ENCODE data around the gene ARHGAP22.

ARHGAP22 gene

GRCh38 chr10:48508791-48509772, 95.8 kb downstream of the ARHGAP22 start:
- intact Hi-C loops (cut with DNase I; ENCODE audit: low total_unique reads), result no loop called here
- H3K4me3 ChIP-seq, result no peak overlapping the region
- TF ChIP-seq CTCF (IDR thresholded peaks at IDR 0.05), result no peak
- H3K9me3 ChIP-seq, result peaks cover 0 to 3% (median 2%) of the 10 kb centered on the region in 3 donors
- H3K36me3 ChIP-seq, result no peaks in the 10 kb centered on the region
- H3K27me3 ChIP-seq, result no peaks in the 10 kb centered on the region
- no peaks in the 10 kb centered on the region for H3K4me1 ChIP-seq
- DNase-seq, result no peak
- no peak overlapping the region for H3K27ac ChIP-seq

GRCh38 chr10:48507933-48508790, 96.7 kb downstream of the ARHGAP22 start:
- TF ChIP-seq CTCF (IDR thresholded peaks at IDR 0.05), result no peak
- no peak overlapping the region for H3K4me3 ChIP-seq
- H3K9me3 ChIP-seq, result no peaks in the 10 kb centered on the region
- H3K27me3 ChIP-seq, result no peaks in the 10 kb centered on the region
- intact Hi-C loops (cut with DNase I; ENCODE audit: low total_unique reads), result no loop called here
- H3K36me3 ChIP-seq, result no peaks in the 10 kb centered on the region
- H3K27ac ChIP-seq, result no peak overlapping the region
- DNase-seq, result peak in 1 of 2 donors; percentile 54
- no peaks in the 10 kb centered on the region for H3K4me1 ChIP-seq

DNA sequence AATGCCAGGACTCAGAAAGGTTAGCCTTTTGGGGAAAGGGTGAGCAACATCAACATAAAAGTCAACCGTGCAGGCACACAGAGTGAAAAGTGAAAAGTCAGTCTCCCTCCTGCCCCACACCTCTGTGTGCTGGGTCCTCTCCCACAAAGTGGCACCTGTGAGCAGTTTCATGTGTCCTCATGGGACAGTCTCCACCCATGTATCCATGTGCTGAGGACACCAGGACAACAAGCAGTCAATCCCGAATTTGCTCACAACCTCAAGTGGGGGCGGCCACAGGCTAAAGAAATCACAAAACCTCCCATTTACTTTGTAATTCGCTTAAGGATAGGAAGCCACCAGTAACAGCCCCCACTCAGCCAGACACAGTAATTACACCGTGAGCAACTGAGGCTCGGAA, 97.4 kb downstream of the ARHGAP22 start:
- no peaks in the 10 kb centered on the region for H3K9me3 ChIP-seq
- intact Hi-C loops (cut with DNase I; ENCODE audit: low total_unique reads), result no loop called here
- H3K36me3 ChIP-seq, result no peaks in the 10 kb centered on the region
- no peaks in the 10 kb centered on the region for H3K27me3 ChIP-seq
- TF ChIP-seq CTCF (IDR thresholded peaks at IDR 0.05), result no peak
- no peaks in the 10 kb centered on the region for H3K4me1 ChIP-seq
- no peak overlapping the region for H3K4me3 ChIP-seq
- no peak for DNase-seq
- no peak overlapping the region for H3K27ac ChIP-seq

DNA sequence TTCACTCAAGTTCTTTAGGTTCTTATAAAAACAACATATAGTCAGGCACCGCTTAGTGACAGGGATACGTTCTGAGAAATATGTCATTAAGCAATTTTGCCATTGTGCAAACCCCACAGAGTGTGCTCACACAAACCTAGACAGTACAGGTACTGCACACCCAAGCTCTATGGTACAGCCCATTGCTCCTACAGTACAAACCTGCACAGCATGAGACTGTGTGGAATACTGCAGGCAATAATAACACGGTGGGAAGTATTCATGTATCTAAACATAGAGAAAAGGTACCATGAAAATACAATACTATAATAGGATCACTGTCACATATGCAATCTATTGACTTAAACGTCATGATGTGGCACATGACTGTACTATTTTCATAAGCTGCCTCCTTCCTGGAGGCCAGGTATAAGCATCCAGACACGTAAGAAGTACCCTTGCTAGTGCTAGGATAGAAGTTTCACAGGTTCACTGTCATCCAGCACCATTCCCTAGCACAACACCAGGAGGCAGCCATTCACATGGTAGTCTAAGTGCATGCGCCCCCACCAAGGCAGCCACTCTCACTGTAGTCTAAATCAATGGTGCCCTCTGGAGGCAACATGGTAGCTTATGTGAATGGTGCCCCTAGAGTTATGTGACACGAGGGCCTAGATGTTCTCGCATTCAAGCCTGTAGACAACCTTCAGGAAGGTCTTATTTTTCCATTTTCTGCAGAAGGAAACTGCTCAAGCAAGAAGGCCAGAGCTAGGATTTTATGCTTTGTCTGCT, 98.5 kb downstream of the ARHGAP22 start:
- H3K4me1 ChIP-seq, result no peaks in the 10 kb centered on the region
- intact Hi-C loops (cut with DNase I; ENCODE audit: low total_unique reads), result no loop called here
- H3K27ac ChIP-seq, result no peak overlapping the region
- no peak for TF ChIP-seq CTCF (IDR thresholded peaks at IDR 0.05)
- no peak for DNase-seq
- no peaks in the 10 kb centered on the region for H3K27me3 ChIP-seq
- no peaks in the 10 kb centered on the region for H3K9me3 ChIP-seq
- H3K36me3 ChIP-seq, result no peaks in the 10 kb centered on the region
- no peak overlapping the region for H3K4me3 ChIP-seq

DNA sequence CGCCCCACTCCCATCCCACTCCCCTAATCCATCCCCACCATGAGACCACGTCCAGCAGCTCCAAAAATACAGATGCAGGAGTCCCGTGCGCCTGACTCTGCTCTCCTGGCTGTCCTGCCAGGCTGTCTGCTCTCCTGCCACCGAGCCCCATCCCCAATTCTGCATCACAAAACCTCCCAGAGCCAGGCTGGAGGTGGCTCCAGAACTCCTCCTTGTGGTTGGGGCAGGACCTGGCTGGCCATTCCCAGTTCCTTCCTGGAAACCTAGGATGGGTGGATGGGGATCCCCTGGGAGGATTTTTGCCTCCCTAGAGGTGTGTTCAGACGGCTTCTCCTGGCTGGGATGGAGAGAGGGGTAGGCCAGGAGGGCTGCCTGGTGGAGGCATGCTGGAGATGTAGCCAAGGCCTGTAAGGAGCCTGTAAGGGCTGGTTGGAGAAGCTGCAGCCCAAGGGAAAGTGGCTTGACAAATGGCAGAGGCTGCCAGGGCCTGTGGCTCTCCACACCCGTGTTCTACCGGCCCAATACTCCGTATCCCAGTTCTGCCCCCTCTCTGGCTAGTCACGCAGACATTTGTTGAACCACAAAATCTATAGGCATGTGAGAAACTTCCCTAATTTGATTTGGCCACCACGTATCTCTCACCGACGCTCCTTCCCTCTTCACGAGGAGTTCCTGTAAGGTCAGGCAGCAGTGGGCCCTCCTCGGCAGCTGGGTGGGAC, 99.3 kb downstream of the ARHGAP22 start:
- intact Hi-C loops (cut with DNase I; ENCODE audit: low total_unique reads), result no loop called here
- no peak for TF ChIP-seq CTCF (IDR thresholded peaks at IDR 0.05)
- DNase-seq, result peak in 1 of 2 donors; percentile 48

More for the DNA sequence above, 99.3 kb downstream of the ARHGAP22 start:
- no peak overlapping the region for H3K4me3 ChIP-seq
- no peak overlapping the region for H3K27ac ChIP-seq
- H3K9me3 ChIP-seq, result no peaks in the 10 kb centered on the region
- H3K4me1 ChIP-seq, result no peaks in the 10 kb centered on the region
- H3K27me3 ChIP-seq, result no peaks in the 10 kb centered on the region
- H3K36me3 ChIP-seq, result no peaks in the 10 kb centered on the region
